Kidney epithelial cell (primary cell): ENCODE results near the gene YPEL2. TPM values are rescaled to one million over a fixed set of nuclear protein-coding genes. Genes with fewer than 3 reads are reported as not detected.

ENCODE experiments used
- DNase-seq: peaks from one replicate; pipeline ENCODE4 v3.0.0-alpha.2; 2010; ENCODE audit warnings: low read depth
- H3K27me3 ChIP-seq: 2 replicates; pipeline ENCODE4 v1.6.0; 2011; ENCODE audit warnings: low read length; ENCODE audit not compliant: control insufficient read depth, insufficient read depth
- H3K36me3 ChIP-seq: 2 replicates; pipeline ENCODE4 v1.5.1; 2011; ENCODE audit warnings: low read length; ENCODE audit not compliant: control insufficient read depth, insufficient read depth
- H3K4me3 ChIP-seq: 2 replicates; pipeline ENCODE4 v1.5.1; 2011; ENCODE audit warnings: low read depth, mild to moderate bottlenecking, control low read depth, low read length
- total RNA-seq: library from RNA; depleted of rRNA; stranded (reverse); fragments of >200 nt; gene quantifications from 2 replicates; pipeline ENCODE4 v1.2.3, GENCODE V29; 2015
- TF ChIP-seq, protein P1 (sequence below): IDR thresholded peaks from 2 replicates; pipeline ENCODE4 v1.5.1; 2011; ENCODE audit warnings: mild to moderate bottlenecking, moderate library complexity, low read length, control low read depth, inconsistent platforms; ENCODE audit not compliant: insufficient read depth, poor library complexity, severe bottlenecking

Gene YPEL2
- total RNA-seq, 1 donor from 2014 or later, result 16.8 TPM

DNA sequence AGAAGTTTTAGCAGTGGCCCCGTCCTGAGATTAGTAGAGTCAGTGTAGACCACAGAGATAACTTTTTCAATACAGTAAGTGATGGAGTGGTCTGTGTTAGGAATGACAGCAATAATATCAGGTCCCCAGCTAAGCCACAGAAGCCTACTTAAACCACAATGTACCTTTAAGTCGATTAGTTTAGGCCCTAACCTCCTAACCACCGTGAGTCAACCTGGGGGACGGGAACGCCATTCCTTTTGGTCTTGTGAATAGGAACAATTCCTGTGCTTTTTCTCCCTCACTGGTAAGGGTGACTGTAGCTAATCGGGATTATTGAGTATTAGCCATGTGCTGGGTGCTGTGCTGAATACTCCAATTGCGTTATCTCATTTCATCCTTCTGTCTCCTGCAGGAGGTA, 14.0 kb downstream of the YPEL2 start:
- Histone ChIP-seq H3K4me3 (no peak overlapping the region), H3K27me3 (no peaks in the 10 kb centered on the region), H3K36me3 (no peaks in the 10 kb centered on the region)
- TF ChIP-seq, protein P1, sequence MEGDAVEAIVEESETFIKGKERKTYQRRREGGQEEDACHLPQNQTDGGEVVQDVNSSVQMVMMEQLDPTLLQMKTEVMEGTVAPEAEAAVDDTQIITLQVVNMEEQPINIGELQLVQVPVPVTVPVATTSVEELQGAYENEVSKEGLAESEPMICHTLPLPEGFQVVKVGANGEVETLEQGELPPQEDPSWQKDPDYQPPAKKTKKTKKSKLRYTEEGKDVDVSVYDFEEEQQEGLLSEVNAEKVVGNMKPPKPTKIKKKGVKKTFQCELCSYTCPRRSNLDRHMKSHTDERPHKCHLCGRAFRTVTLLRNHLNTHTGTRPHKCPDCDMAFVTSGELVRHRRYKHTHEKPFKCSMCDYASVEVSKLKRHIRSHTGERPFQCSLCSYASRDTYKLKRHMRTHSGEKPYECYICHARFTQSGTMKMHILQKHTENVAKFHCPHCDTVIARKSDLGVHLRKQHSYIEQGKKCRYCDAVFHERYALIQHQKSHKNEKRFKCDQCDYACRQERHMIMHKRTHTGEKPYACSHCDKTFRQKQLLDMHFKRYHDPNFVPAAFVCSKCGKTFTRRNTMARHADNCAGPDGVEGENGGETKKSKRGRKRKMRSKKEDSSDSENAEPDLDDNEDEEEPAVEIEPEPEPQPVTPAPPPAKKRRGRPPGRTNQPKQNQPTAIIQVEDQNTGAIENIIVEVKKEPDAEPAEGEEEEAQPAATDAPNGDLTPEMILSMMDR, result no peak
- DNase-seq, result no peak

DNA sequence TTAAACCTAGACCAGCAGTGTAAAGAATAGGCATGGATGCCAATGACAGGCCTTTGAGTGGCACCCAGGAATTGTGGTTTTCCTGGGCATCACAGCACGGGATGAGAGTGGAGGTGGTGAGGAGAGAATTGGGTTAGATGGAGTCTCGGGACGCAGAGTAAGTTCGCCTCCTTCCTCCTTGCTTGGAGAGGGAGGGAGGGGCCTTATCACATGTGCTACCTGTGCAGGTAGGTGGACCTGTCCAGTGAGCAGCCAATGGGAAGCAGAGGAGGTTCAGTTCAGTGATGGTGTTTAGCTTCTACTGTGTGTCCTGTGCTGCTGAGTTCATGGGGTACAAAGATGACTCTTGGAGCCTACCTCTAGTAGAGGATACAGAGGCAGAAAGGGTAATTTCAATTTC, 14.9 kb downstream of the YPEL2 start:
- DNase-seq, result no peak
- Histone ChIP-seq H3K27me3 (no peaks in the 10 kb centered on the region), H3K4me3 (no peak overlapping the region), H3K36me3 (no peaks in the 10 kb centered on the region)
- TF ChIP-seq, protein P1, result no peak

DNA sequence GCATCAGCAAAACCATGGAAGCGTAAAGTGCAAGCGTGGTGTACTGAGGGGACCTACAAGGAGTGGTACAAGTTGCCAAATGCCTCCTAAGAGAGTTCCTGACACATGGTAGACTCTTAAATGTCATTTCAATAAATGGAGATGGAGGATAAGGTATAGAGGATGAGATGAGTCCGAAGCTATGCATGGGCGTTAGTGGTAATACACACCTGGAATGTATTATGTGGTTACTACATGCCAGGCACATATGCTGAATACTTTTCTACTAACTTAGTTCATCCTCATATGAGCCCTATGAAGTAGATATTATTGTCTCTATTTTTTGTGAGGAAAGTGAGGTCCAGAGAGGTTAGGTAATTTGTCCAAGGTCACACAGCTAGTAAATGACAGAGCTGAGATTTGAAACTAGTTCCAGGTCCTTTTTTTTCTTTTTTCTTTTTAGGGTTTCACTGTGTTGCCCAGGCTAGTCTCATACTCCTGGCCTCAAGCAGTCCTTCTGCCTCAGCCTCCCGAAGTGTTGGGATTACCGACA, 15.5 kb downstream of the YPEL2 start:
- Histone ChIP-seq H3K27me3 (no peaks in the 10 kb centered on the region), H3K4me3 (no peak overlapping the region), H3K36me3 (no peaks in the 10 kb centered on the region)
- TF ChIP-seq, protein P1, result no peak
- no peak for DNase-seq

DNA sequence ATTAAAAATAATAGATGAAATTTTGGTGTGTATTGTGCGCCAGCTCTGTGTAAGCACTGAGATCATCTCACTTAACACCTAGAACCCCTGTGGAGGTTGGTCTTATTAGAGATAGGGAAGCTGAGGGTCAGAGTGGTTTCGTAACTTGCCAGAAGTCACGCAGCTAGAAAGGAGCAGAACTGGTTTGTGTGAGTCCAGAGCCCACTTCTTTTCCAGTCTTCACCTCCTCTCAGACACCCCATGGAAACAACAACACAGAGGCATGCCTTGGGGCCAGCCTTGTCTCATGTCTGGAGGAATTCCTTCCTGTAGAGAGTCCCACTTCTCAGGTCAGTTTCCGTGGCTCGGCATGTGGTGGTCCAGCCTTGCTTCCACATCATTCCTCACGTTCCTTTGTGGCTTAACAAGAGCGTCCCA, 16.5 kb downstream of the YPEL2 start:
- DNase-seq, result no peak
- no peaks in the 10 kb centered on the region for H3K36me3 ChIP-seq
- H3K27me3 ChIP-seq, result no peaks in the 10 kb centered on the region
- TF ChIP-seq, protein P1, result no peak
- H3K4me3 ChIP-seq, result no peak overlapping the region

DNA sequence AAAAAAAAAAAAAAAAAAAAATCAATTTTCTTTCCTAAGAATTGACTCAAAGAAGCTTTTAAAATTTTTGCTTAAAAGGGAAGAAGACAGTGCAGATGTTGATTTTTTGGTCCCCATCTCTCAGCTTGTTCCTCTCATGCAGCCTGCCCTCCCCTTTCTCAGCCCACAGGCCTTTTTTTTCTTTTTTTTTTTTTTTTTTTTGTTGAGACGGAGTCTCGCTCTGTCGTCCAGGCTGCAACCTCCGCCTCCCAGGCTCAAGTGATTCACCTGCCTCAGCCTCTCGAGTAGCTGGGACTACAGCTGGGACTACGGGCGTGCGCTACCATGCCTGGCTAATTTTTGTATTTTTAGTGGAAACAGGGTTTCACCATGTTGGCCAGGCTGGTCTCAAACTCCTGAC, 17.7 kb downstream of the YPEL2 start:
- TF ChIP-seq, protein P1, result no peak
- DNase-seq, result no peak
- Histone ChIP-seq H3K4me3 (no peak overlapping the region), H3K27me3 (no peaks in the 10 kb centered on the region), H3K36me3 (no peaks in the 10 kb centered on the region)
